G401.6 (cell line): Measurements from ENCODE around the gene RPA1.
"Not testable (repeated sequence)": the region's sequence is repeated elsewhere in the genome, so short reads cannot be mapped to it uniquely, and the experiment has no call there.

Experiments
- FAIRE-seq: peaks from 2 replicates; lab custom pipeline; 2012; peaks lifted over from hg19 to GRCh38; lab: Jason Lieb, UNC

Gene RPA1

GRCh38 chr17:1829592-1830257 lies at the start of gene RPA1, which contains the start of gene SMYD4:
TSS of gene RPA1 (plus strand) at chr17:1830005. CDS start at chr17:1830094, 89 bp downstream.
TSS of gene SMYD4 (minus strand) at chr17:1829902. CDS start at chr17:1827994, 1,908 bp downstream.
- FAIRE-seq: no peak

GRCh38 chr17:1782171-1782567 lies 47.6 kb upstream of the RPA1 start:
- no peak for FAIRE-seq

- FAIRE-seq: no peak
Observed at GRCh38 chr17:1783271-1783670, 46.5 kb upstream of the RPA1 start.

GRCh38 chr17:1783834-1784611 lies 45.8 kb upstream of the RPA1 start:
- peak; percentile 74 for FAIRE-seq

GRCh38 chr17:1785930-1786329 lies 43.9 kb upstream of the RPA1 start:
- no peak for FAIRE-seq

GRCh38 chr17:1786708-1787107 lies 43.1 kb upstream of the RPA1 start:
- FAIRE-seq: no peak

- no peak for FAIRE-seq
Observed at GRCh38 chr17:1787301-1787902, 42.4 kb upstream of the RPA1 start.

- no peak for FAIRE-seq
Observed at GRCh38 chr17:1789936-1790335, 39.9 kb upstream of the RPA1 start.

- no peak for FAIRE-seq
Observed at GRCh38 chr17:1792495-1793446, 37.0 kb upstream of the RPA1 start.

GRCh38 chr17:1793447-1793806 lies 36.4 kb upstream of the RPA1 start:
- no peak for FAIRE-seq

- no peak for FAIRE-seq
Observed at GRCh38 chr17:1796800-1797199, 33.0 kb upstream of the RPA1 start.

GRCh38 chr17:1797323-1797722 lies 32.5 kb upstream of the RPA1 start:
- no peak for FAIRE-seq

GRCh38 chr17:1797846-1798245 lies 32.0 kb upstream of the RPA1 start:
- FAIRE-seq: not testable (repeated sequence)

- FAIRE-seq: no peak
Observed at GRCh38 chr17:1800240-1800639, 29.6 kb upstream of the RPA1 start.

GRCh38 chr17:1800712-1801111 lies 29.1 kb upstream of the RPA1 start:
- no peak for FAIRE-seq

- no peak for FAIRE-seq
Observed at GRCh38 chr17:1802429-1802828, 27.4 kb upstream of the RPA1 start.

- no peak for FAIRE-seq
Observed at GRCh38 chr17:1803280-1803679, 26.5 kb upstream of the RPA1 start.

- no peak for FAIRE-seq
Observed at GRCh38 chr17:1807890-1808289, 21.9 kb upstream of the RPA1 start.

GRCh38 chr17:1808644-1809043 lies 21.2 kb upstream of the RPA1 start:
- no peak for FAIRE-seq

GRCh38 chr17:1809815-1810214 lies 20.0 kb upstream of the RPA1 start:
- FAIRE-seq: not testable (repeated sequence)

GRCh38 chr17:1810450-1811103 lies 19.2 kb upstream of the RPA1 start:
- FAIRE-seq: no peak

GRCh38 chr17:1813088-1813487 lies 16.7 kb upstream of the RPA1 start:
- no peak for FAIRE-seq
